Right atrium auricular region (tissue), 2 donors: ENCODE results near the gene MYH7. TPM values are rescaled to one million over a fixed set of nuclear protein-coding genes. Genes with fewer than 3 reads are reported as not detected.

Experiments used
- DNase-seq: peaks from one replicate; pipeline ENCODE4 v3.0.0-alpha.2; 2019; ENCODE audit warnings: low spot score
- H3K27ac ChIP-seq, 2 donors: fragments of 200-600 bp; sonication (generic); 1 replicate in 1 of 2; 2 replicates in 1 of 2; pipeline ENCODE4 v1.5.1; 2016 to 2019
- H3K27me3 ChIP-seq, 2 donors: fragments of 200-600 bp; sonication (generic); one replicate each; pipeline versions ENCODE4 v1.5.1 to v1.6.0; 2017 to 2019
- H3K36me3 ChIP-seq: fragments of 200-600 bp; sonication (generic); one replicate; pipeline ENCODE4 v1.5.1; 2016
- H3K4me1 ChIP-seq, 2 donors: fragments of 200-600 bp; sonication (generic); one replicate each; pipeline versions ENCODE4 v1.5.1 to v1.6.0; 2017 to 2019
- H3K4me3 ChIP-seq, 2 donors: fragments of 200-600 bp; sonication (generic); 1 replicate in 1 of 2; 2 replicates in 1 of 2; pipeline ENCODE4 v1.5.1; 2017 to 2019; ENCODE audit warnings: mild to moderate bottlenecking in 1 of 2, moderate library complexity in 1 of 2
- H3K9me3 ChIP-seq, 2 donors: fragments of 200-600 bp; sonication (generic); one replicate each; pipeline ENCODE4 v1.5.1; 2019
- CTCF ChIP-seq, 2 donors: fragments of 200-600 bp; sonication (generic); IDR thresholded peaks; one replicate each; pipeline ENCODE4 v1.5.1; 2019; ENCODE audit warnings: antibody characterized with exemption in 2 of 2
- total RNA-seq, 2 donors: library from RNA; depleted of rRNA; stranded (reverse); fragments of >200 nt; gene quantifications; one replicate each; pipeline ENCODE4 v1.1.0, GENCODE V29; 2016

The MYH7 gene
- total RNA-seq, 2 donors from 2014 or later: 1,082 to 4,592 TPM

- H3K27me3 ChIP-seq: no peaks in the 10 kb centered on the region
- H3K4me1 ChIP-seq: no peaks in the 10 kb centered on the region
- TF ChIP-seq CTCF (IDR thresholded peaks at IDR 0.05): peak; percentile 37 to 75
- DNase-seq: peak; percentile 72
- H3K36me3 ChIP-seq: peaks cover 55% of the 10 kb centered on the region
- no peaks in the 10 kb centered on the region for H3K9me3 ChIP-seq
- no peak overlapping the region for H3K4me3 ChIP-seq
- no peak overlapping the region for H3K27ac ChIP-seq
Measured at GRCh38 chr14:23478109-23478759, 42.8 kb upstream of the MYH7 start.

GRCh38 chr14:23470947-23471346, 35.5 kb upstream of the MYH7 start:
- Histone ChIP-seq H3K27me3 (no peaks in the 10 kb centered on the region), H3K4me1 (peaks cover 0 to 10% of the 10 kb centered on the region in 2 donors), H3K36me3 (peaks cover 52% of the 10 kb centered on the region), H3K9me3 (no peaks in the 10 kb centered on the region), H3K27ac (no peak overlapping the region), H3K4me3 (no peak overlapping the region)
- no peak for TF ChIP-seq CTCF (IDR thresholded peaks at IDR 0.05)
- no peak for DNase-seq

- Histone ChIP-seq H3K27ac (peak overlapping the region; percentile 65 to 78), H3K27me3 (no peaks in the 10 kb centered on the region), H3K4me1 (peaks cover 0 to 10% of the 10 kb centered on the region in 2 donors), H3K9me3 (no peaks in the 10 kb centered on the region), H3K4me3 (peak overlapping the region; percentile 78 to 90), H3K36me3 (peaks cover 42% of the 10 kb centered on the region)
- DNase-seq: no peak
- TF ChIP-seq CTCF (IDR thresholded peaks at IDR 0.05): no peak
Measured at GRCh38 chr14:23469906-23470403, 34.5 kb upstream of the MYH7 start.

GRCh38 chr14:23469127-23469905, 33.9 kb upstream of the MYH7 start, which contains the start of gene NGDN:
Gene NGDN, plus strand, starts transcription at chr14:23469703. Its CDS starts 13 bp downstream, at chr14:23469716.
- TF ChIP-seq CTCF (IDR thresholded peaks at IDR 0.05): peak; percentile 85 to 88
- peak; percentile 98 for DNase-seq
- H3K9me3 ChIP-seq: no peaks in the 10 kb centered on the region

GRCh38 chr14:23468704-23469126, 33.3 kb upstream of the MYH7 start:
- DNase-seq: no peak
- Histone ChIP-seq H3K4me1 (peaks cover 0 to 10% of the 10 kb centered on the region in 2 donors), H3K4me3 (peak overlapping the region; percentile 39 to 78), H3K27ac (peak overlapping the region; percentile 76 to 90), H3K27me3 (no peaks in the 10 kb centered on the region), H3K9me3 (no peaks in the 10 kb centered on the region), H3K36me3 (peaks cover 30% of the 10 kb centered on the region)
- no peak for TF ChIP-seq CTCF (IDR thresholded peaks at IDR 0.05)

More at GRCh38 chr14:23469127-23469905, 33.9 kb upstream of the MYH7 start, which contains the start of gene NGDN:
- Histone ChIP-seq H3K4me3 (peak within 1 kb of the TSS; percentile 78 to 90), H3K27me3 (no peaks in the 10 kb centered on the region), H3K4me1 (peaks cover 0 to 10% of the 10 kb centered on the region in 2 donors), H3K27ac (peak within 1 kb of the TSS; percentile 78 to 90), H3K36me3 (peaks cover 36% of the 10 kb centered on the region)
